Neuronal stem cell (in vitro differentiated cells): ENCODE measurements around the gene LONRF3.

Experiments
- DNase-seq: peaks from one replicate; pipeline ENCODE4 v3.0.0-alpha.2; 2013; ENCODE audit warnings: low spot score
- H2AFZ ChIP-seq: one replicate; pipeline ENCODE4 v1.6.1; 2013; ENCODE audit warnings: mild to moderate bottlenecking, low read length, inconsistent platforms
- H2AK5ac ChIP-seq: 2 replicates; pipeline ENCODE4 v1.6.1; 2013; ENCODE audit warnings: low read depth, mild to moderate bottlenecking, inconsistent platforms, low read length, moderate library complexity, mixed read lengths
- H2BK120ac ChIP-seq: 2 replicates; pipeline ENCODE4 v1.6.1; 2013; ENCODE audit warnings: low read depth, mild to moderate bottlenecking, inconsistent platforms, low read length, moderate library complexity, mixed read lengths
- H2BK12ac ChIP-seq: one replicate; pipeline ENCODE4 v1.6.1; 2013; ENCODE audit warnings: low read length, inconsistent platforms
- H2BK15ac ChIP-seq: 2 replicates; pipeline ENCODE4 v1.6.1; 2013; ENCODE audit warnings: mild to moderate bottlenecking, low read length, inconsistent platforms, mixed read lengths
- H2BK5ac ChIP-seq: one replicate; pipeline ENCODE4 v1.6.1; 2013; ENCODE audit warnings: inconsistent platforms, mild to moderate bottlenecking, low read length, moderate library complexity
- H3K14ac ChIP-seq: one replicate; pipeline ENCODE4 v1.6.1; 2013; ENCODE audit warnings: low read length, inconsistent platforms
- H3K18ac ChIP-seq: 2 replicates; pipeline ENCODE4 v1.6.1; 2013; ENCODE audit warnings: low read length, inconsistent platforms
- H3K23ac ChIP-seq: 2 replicates; pipeline ENCODE4 v1.6.1; 2013; ENCODE audit warnings: low read depth, mild to moderate bottlenecking, mixed read lengths, low read length, inconsistent platforms; ENCODE audit not compliant: poor library complexity
- H3K27ac ChIP-seq: replicated peaks from 3 replicates; pipeline ENCODE4 v1.5.1; 2013; ENCODE audit warnings: low read length, inconsistent platforms
- H3K27me3 ChIP-seq, 3 experiments: 2 replicates each; pipeline ENCODE4 v1.6.1; 2013; ENCODE audit warnings: low read length in 3 of 3, mild to moderate bottlenecking in 2 of 3, inconsistent platforms in 1 of 3, low read depth in 1 of 3, mixed read lengths in 1 of 3, moderate library complexity in 1 of 3; ENCODE audit not compliant: control insufficient read depth in 3 of 3, insufficient read depth in 3 of 3
- H3K36me3 ChIP-seq, 2 donors: replicated peaks in 1 of 2; 2 replicates each; pipeline ENCODE4 v1.6.1; 2013; ENCODE audit warnings: low read length in 2 of 2; ENCODE audit not compliant: control insufficient read depth in 2 of 2, insufficient read depth in 2 of 2
- H3K4ac ChIP-seq: 2 replicates; pipeline ENCODE4 v1.6.1; 2013; ENCODE audit warnings: inconsistent platforms, mild to moderate bottlenecking, low read length, moderate library complexity
- H3K4me1 ChIP-seq, 2 donors: 1 replicate in 1 of 2; 2 replicates in 1 of 2; pipeline ENCODE4 v1.6.1; 2013; ENCODE audit warnings: low read length in 2 of 2, low read depth in 1 of 2; ENCODE audit not compliant: control insufficient read depth in 2 of 2, insufficient read depth in 1 of 2
- H3K4me2 ChIP-seq: one replicate; pipeline ENCODE4 v1.6.1; 2013; ENCODE audit warnings: mild to moderate bottlenecking, low read length, inconsistent platforms; ENCODE audit not compliant: insufficient read depth, poor library complexity, severe bottlenecking
- H3K4me3 ChIP-seq, 2 donors: 2 replicates each; pipeline ENCODE4 v1.5.1; 2013; ENCODE audit warnings: low read length in 2 of 2, mild to moderate bottlenecking in 2 of 2, inconsistent platforms in 1 of 2, moderate library complexity in 1 of 2
- H3K79me1 ChIP-seq: one replicate; pipeline ENCODE4 v1.6.1; 2013; ENCODE audit warnings: low read depth, mild to moderate bottlenecking, inconsistent platforms, low read length, moderate library complexity
- H3K9ac ChIP-seq: one replicate; pipeline ENCODE4 v1.6.1; 2013; ENCODE audit warnings: mild to moderate bottlenecking, low read depth, low read length, inconsistent platforms; ENCODE audit not compliant: poor library complexity
- H3K9me3 ChIP-seq, 2 donors: replicated peaks in 1 of 2; 2 replicates each; pipeline versions ENCODE3 to v1.6.1; 2013; ENCODE audit warnings: low read length in 2 of 2, mild to moderate bottlenecking in 2 of 2, inconsistent platforms in 1 of 2, low read depth in 1 of 2, mixed read lengths in 1 of 2, moderate library complexity in 1 of 2; ENCODE audit not compliant: control insufficient read depth in 2 of 2, insufficient read depth in 1 of 2
- H4K8ac ChIP-seq: one replicate; pipeline ENCODE4 v1.6.1; 2013; ENCODE audit warnings: low read depth, mild to moderate bottlenecking, inconsistent platforms, low read length, moderate library complexity
- H4K91ac ChIP-seq: one replicate; pipeline ENCODE4 v1.6.1; 2013; ENCODE audit warnings: low read length, low read depth, mild to moderate bottlenecking, inconsistent platforms; ENCODE audit not compliant: poor library complexity
- WGBS, 2 donors: extraction: QIAGEN DNeasy Blood & Tissue Kit; methylation state at CpG; one replicate each; pipeline ENCODE4 v1.1.7; 2013; ENCODE audit warnings: missing lambda C conversion rate in 2 of 2, mixed read lengths in 1 of 2; ENCODE audit not compliant: insufficient read length in 2 of 2, insufficient replicate concordance in 1 of 2; ENCODE audit errors: extremely low coverage in 2 of 2; 5-methylcytosine and 5-hydroxymethylcytosine counted together

LONRF3 gene

GRCh38 chrX:119042996-119043395 is 68.6 kb downstream of the LONRF3 start:
- H2BK5ac ChIP-seq, result no peak overlapping the region
- no peak overlapping the region for H3K27ac ChIP-seq
- H3K9me3 ChIP-seq, result no peaks in the 10 kb centered on the region
- no peaks in the 10 kb centered on the region for H3K36me3 ChIP-seq
- no peak for DNase-seq
- H2BK15ac ChIP-seq, result no peak overlapping the region
- H4K91ac ChIP-seq, result no peak overlapping the region
- H3K14ac ChIP-seq, result no peak overlapping the region
- H3K27me3 ChIP-seq, result peaks cover 0 to 5% (median 0%) of the 10 kb centered on the region in 3 experiments
- no peak overlapping the region for H2AFZ ChIP-seq
- H3K4me2 ChIP-seq, result no peak overlapping the region
- H3K18ac ChIP-seq, result no peak overlapping the region
- no peak overlapping the region for H3K9ac ChIP-seq
- no peak overlapping the region for H2BK120ac ChIP-seq
- H3K4me3 ChIP-seq, result no peak overlapping the region
- H2AK5ac ChIP-seq, result no peak overlapping the region
- no CpG with 5 or more reads among the region's 1 CpG for whole genome bisulfite sequencing, 2 donors
- H3K4ac ChIP-seq, result no peak overlapping the region
- no peaks in the 10 kb centered on the region for H3K79me1 ChIP-seq
- H2BK12ac ChIP-seq, result no peak overlapping the region
- no peak overlapping the region for H4K8ac ChIP-seq
- no peak overlapping the region for H3K23ac ChIP-seq
- H3K4me1 ChIP-seq, result peaks cover 0 to 3% of the 10 kb centered on the region in 2 donors

- Histone ChIP-seq H3K23ac (no peak overlapping the region), H3K4ac (no peak overlapping the region), H3K27me3 (peaks cover 0 to 5% (median 0%) of the 10 kb centered on the region in 3 experiments), H2BK15ac (no peak overlapping the region), H4K91ac (no peak overlapping the region), H2AK5ac (no peak overlapping the region), H3K4me3 (no peak overlapping the region), H3K9me3 (no peaks in the 10 kb centered on the region), H3K14ac (no peak overlapping the region), H3K27ac (no peak overlapping the region), H3K4me1 (peaks cover 0 to 3% of the 10 kb centered on the region in 2 donors), H2BK5ac (no peak overlapping the region), H3K18ac (no peak overlapping the region), H3K9ac (no peak overlapping the region), H4K8ac (no peak overlapping the region), H3K4me2 (no peak overlapping the region), H3K36me3 (no peaks in the 10 kb centered on the region), H2AFZ (no peak overlapping the region), H2BK120ac (no peak overlapping the region), H2BK12ac (no peak overlapping the region), H3K79me1 (no peaks in the 10 kb centered on the region)
- no peak for DNase-seq
- no CpG with 5 or more reads among the region's 2 CpGs for WGBS, 2 donors
Observed at GRCh38 chrX:119045884-119046283, 71.5 kb downstream of the LONRF3 start.

GRCh38 chrX:119055687-119056086 is 81.3 kb downstream of the LONRF3 start:
- H3K18ac ChIP-seq, result no peak overlapping the region
- H3K79me1 ChIP-seq, result no peaks in the 10 kb centered on the region

GRCh38 chrX:119062750-119063374 is 88.4 kb downstream of the LONRF3 start:
- no peaks in the 10 kb centered on the region for H3K9me3 ChIP-seq
- no CpG with 5 or more reads among the region's 6 CpGs for WGBS, 2 donors
- DNase-seq, result peak; percentile 5
- no peak overlapping the region for H3K4me2 ChIP-seq
- H3K9ac ChIP-seq, result no peak overlapping the region
- no peak overlapping the region for H3K27ac ChIP-seq
- no peaks in the 10 kb centered on the region for H3K36me3 ChIP-seq
- H2BK5ac ChIP-seq, result no peak overlapping the region
- no peak overlapping the region for H3K4ac ChIP-seq
- H3K18ac ChIP-seq, result no peak overlapping the region
- H3K27me3 ChIP-seq, result no peaks in the 10 kb centered on the region
- no peak overlapping the region for H3K23ac ChIP-seq
- H3K14ac ChIP-seq, result no peak overlapping the region
- H2AK5ac ChIP-seq, result no peak overlapping the region
- no peak overlapping the region for H4K8ac ChIP-seq
- no peak overlapping the region for H2BK120ac ChIP-seq
- no peak overlapping the region for H2AFZ ChIP-seq
- H2BK15ac ChIP-seq, result no peak overlapping the region
- H3K4me1 ChIP-seq, result peaks cover 0 to 3% of the 10 kb centered on the region in 2 donors
- H3K79me1 ChIP-seq, result no peaks in the 10 kb centered on the region
- no peak overlapping the region for H2BK12ac ChIP-seq
- H4K91ac ChIP-seq, result no peak overlapping the region
- H3K4me3 ChIP-seq, result no peak overlapping the region

More at GRCh38 chrX:119055687-119056086, 81.3 kb downstream of the LONRF3 start:
- no peak overlapping the region for H3K4ac ChIP-seq
- H3K27ac ChIP-seq, result no peak overlapping the region
- H3K9me3 ChIP-seq, result no peaks in the 10 kb centered on the region
- WGBS, 2 donors, result no CpG with 5 or more reads among the region's 2 CpGs
- H2AFZ ChIP-seq, result no peak overlapping the region
- H3K23ac ChIP-seq, result no peak overlapping the region
- no peak overlapping the region for H3K14ac ChIP-seq
- no peak overlapping the region for H2BK12ac ChIP-seq
- H3K4me3 ChIP-seq, result no peak overlapping the region
- peaks cover 0 to 4% of the 10 kb centered on the region in 2 donors for H3K4me1 ChIP-seq
- no peak overlapping the region for H4K91ac ChIP-seq
- H3K27me3 ChIP-seq, result peaks cover 0 to 5% (median 0%) of the 10 kb centered on the region in 3 experiments
- no peak for DNase-seq
- H3K9ac ChIP-seq, result no peak overlapping the region
- H2BK5ac ChIP-seq, result no peak overlapping the region
- no peak overlapping the region for H2BK120ac ChIP-seq
- no peaks in the 10 kb centered on the region for H3K36me3 ChIP-seq
- H3K4me2 ChIP-seq, result no peak overlapping the region
- no peak overlapping the region for H2BK15ac ChIP-seq
- no peak overlapping the region for H4K8ac ChIP-seq
- no peak overlapping the region for H2AK5ac ChIP-seq
